ENCODE measurements around the gene MYOM3.

Gene MYOM3

DNA sequence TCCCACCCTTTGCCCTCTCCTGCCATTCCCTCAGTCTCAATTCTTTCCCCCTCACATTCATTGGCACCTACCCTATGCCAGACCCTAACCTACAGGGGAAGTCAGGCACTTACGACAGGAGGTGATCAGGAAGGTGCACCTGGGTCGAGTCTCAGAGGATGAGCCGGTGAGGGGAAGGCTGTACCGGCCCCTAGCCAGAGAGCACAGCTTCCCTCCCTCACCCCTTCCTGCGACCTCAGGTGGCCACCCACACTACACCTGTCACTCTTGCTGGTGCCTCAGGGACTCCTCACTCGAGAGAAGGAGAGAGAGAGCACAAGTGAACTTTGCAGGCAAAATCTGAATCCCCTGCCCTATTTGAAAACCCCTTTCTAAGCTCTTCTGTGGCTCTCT, 1.7 kb upstream of the MYOM3 start:
- no peak for DNase-seq

DNA sequence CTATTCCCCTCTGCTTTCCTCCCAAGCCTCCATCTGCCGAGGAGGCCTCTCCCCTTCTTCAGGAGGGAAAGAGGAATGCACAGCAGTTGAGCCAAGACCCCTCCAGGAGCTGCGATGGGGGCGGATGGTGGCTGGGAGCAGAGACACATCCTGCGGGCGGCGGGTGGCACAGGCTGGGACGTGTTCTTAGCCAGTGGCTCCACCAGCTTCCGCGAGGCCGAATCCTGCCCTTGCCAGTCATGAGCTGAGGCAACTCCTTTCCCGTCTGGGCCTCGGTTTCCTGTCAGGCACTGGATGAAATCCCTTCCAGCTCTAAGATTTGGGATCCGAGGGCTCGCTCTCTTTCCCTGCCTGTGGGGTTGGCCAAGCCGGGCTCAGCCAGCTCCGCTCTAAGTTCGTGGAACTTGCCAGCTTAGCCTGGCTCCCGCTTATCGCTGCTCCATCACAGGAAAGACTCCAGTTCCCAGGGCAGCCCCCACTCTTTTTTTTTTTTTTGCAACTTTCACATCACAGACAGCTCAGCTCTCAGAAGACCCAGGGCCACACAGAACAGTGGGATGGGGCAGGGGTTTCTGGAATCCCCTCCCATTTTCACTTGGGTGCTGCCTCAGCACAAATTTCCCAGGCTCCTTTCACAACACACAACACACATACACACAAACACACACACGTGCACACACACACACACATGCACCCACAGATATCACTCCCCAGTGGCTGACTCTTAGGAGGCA, 506 bp downstream of the MYOM3 start:
- no peak for DNase-seq

DNA sequence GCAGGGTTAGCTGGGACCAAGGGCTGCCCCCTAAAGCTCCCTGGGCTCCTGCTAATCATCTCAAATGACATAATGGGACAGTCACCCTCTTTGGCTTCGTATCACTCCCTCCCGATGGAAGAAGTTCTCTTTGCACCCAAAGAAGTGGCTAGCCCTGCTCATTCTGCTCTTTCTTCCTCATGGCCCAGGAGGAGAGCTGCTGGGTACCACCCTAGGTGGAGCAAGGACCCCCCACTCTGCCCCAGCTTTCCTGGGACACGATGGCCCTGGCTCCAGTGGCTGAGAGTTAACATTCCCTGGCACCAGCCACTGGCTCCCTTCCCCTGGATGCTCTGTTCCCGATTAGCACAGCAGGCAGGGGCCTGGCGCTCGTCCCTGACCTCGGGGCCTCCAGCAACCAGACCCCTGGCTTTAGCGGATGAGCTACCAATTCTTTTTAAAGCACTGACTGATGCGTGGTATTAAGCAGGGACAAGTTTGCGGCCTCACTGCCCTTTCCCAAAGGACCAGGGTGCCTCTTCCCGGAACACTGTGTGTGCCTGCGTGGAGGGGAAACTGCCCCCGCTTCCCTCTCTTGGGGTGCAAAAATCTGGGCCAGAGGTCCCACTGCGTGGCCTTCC, 1.2 kb downstream of the MYOM3 start:
- DNase-seq, result no peak

DNA sequence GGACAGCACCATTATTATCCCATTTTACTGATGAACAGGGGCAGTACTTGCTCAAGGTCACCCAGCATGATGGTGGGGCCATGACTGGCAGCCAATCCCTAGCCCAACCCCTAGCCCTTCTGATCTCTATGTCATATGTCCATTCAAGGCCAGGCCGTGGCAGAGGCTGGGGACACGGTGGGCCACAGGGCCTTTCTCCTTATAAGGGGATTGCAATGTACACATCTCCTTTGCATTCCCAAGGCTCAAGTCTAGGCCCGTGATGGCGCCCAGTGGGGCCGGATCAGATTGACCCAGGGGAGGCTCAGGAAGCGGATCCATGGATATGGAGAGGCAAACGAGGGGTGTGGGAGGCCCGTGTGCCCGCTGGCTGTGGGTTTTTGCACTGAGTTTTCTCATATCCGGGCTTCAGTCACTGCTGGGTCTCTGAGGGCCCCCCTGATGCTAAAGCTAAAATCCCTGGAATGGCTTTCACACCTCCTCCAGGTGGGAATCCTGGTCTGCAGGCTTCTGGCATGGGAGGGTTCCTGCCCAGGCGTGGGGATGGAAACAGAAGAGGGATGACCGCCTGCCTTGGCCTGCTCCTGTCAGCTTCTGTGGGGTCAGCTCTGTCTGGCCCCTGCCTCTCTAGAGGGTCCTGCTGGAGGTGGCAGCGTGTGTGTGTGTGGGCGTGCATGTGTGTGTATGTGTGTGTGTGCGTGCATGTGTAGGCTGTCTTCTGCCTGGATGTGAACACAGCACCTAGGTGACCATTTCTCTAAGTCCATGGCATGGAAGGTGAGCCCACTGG, 2.1 kb downstream of the MYOM3 start:
- no peak for DNase-seq

- DNase-seq, result no peak
Observed at GRCh38 chr1:24109166-24109483, 2.8 kb downstream of the MYOM3 start.

GRCh38 chr1:24108334-24109165, 3.4 kb downstream of the MYOM3 start:
- no peak for DNase-seq

- no peak for DNase-seq
Observed at GRCh38 chr1:24107462-24108138, 4.3 kb downstream of the MYOM3 start.

DNA sequence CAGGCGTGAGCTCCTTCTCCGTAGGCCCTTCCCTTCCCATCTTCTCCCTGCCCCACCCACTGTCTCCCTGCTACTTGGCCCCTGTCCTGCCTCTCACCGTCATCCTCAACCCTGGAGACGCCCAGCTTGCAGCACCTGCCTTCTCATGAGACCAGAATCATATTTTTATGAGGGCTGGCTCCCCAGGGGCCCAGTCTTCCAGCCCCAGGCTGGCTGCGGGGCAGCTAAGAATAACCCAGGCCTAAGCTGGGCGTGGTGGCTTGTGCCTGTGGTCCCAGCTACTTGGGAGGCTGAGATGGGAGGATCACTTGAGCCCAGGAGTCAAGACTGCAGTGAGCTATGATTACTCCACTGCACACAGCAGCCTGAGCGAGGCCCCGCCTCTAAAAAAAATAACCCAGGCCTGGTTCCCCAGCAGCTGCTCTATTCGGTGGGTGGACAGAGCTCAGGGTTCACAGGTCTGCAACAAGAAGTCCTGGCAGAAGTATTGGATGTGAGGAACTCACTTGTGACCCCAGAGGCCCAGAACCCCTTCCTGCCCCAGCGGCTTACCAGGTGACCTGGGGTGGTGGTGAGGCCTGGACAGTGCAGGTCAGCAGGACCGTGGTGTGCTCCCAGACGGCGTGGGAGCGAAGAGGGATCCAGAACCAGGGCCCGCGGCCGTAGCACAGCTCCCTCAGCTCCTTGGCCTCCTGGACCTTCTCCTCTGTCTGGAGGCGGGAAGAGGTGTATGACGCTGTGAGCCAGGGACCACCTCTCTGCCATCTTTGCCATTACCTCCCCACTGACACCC, 6.4 kb downstream of the MYOM3 start:
- no peak for DNase-seq

DNA sequence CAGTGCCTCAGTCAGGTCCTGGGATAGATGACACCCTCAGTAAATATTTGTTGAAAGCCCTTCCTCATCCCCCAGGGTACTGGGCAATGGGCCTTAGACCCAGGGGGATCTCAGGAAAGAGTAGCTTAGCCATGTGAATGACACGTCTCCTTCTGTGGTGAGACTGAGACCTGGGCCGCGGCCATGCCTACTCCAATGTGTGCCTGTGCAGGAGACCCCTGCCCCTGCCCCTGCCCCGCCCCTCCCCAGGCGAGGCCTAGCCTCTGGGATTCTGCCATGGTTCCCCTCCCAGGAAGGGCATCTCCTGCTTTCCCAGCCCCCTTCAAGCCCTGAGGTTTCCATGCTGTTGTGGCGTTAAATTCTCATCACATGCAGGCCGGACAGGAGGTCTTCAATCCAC, 7.1 kb downstream of the MYOM3 start:
- DNase-seq, result no peak

GRCh38 chr1:24103879-24104278, 8.1 kb downstream of the MYOM3 start:
- no peak for DNase-seq

- no peak for DNase-seq
Observed at GRCh38 chr1:24103408-24103807, 8.5 kb downstream of the MYOM3 start.

GRCh38 chr1:24102961-24103360, 9.0 kb downstream of the MYOM3 start:
- no peak for DNase-seq

GRCh38 chr1:24101796-24102586, 9.9 kb downstream of the MYOM3 start:
- no peak for DNase-seq

GRCh38 chr1:24100945-24101737, 10.8 kb downstream of the MYOM3 start:
- DNase-seq, result no peak

GRCh38 chr1:24098943-24099638, 12.8 kb downstream of the MYOM3 start:
- DNase-seq, result no peak

- no peak for DNase-seq
Observed at GRCh38 chr1:24098102-24098501, 13.8 kb downstream of the MYOM3 start.

- no peak for DNase-seq
Observed at GRCh38 chr1:24097663-24098062, 14.3 kb downstream of the MYOM3 start.

GRCh38 chr1:24096739-24097103, 15.2 kb downstream of the MYOM3 start:
- no peak for DNase-seq

- DNase-seq, result no peak
Observed at GRCh38 chr1:24096009-24096738, 15.8 kb downstream of the MYOM3 start.

Data from CD4-positive, alpha-beta T cell treated with Interleukin-10 for 1 hour (primary cell).